Stimulated activated CD4-positive, alpha-beta T cell treated with anti-CD3 and anti-CD28 coated beads, Interleukin-15, amount 100 ng/mL, for 48 hours (primary cell): Measurements from ENCODE around the gene ZNF546.
"Not testable (repeated sequence)": the region's sequence is repeated elsewhere in the genome, so short reads cannot be mapped to it uniquely, and the experiment has no call there.

ENCODE experiments used
- DNase-seq, 2 donors: peaks; one replicate each; pipeline ENCODE4 v3.0.0-alpha.2; 2020; ENCODE audit warnings: low read depth in 2 of 2

ZNF546 gene

GRCh38 chr19:39996811-39997637 is at the start of gene ZNF546:
Gene ZNF546, plus strand, starts transcription at chr19:39997060. Its CDS starts 1,267 bp downstream, at chr19:39998327.
- peak; percentile 87 to 88 for DNase-seq

GRCh38 chr19:39949026-39949747 is 47.7 kb upstream of the ZNF546 start:
- no peak for DNase-seq

GRCh38 chr19:39951065-39951650 is 45.7 kb upstream of the ZNF546 start:
- no peak for DNase-seq

- no peak for DNase-seq
These were observed 45.2 kb upstream of the ZNF546 start for GRCh38 chr19:39951686-39952085.

- no peak for DNase-seq
These were observed 42.9 kb upstream of the ZNF546 start for GRCh38 chr19:39953915-39954314.

- not testable (repeated sequence) for DNase-seq
These were observed 39.0 kb upstream of the ZNF546 start for GRCh38 chr19:39957886-39958285.

- DNase-seq = not testable (repeated sequence)
These were observed 37.9 kb upstream of the ZNF546 start for GRCh38 chr19:39958942-39959341.

- not testable (repeated sequence) for DNase-seq
These were observed 37.5 kb upstream of the ZNF546 start for GRCh38 chr19:39959407-39959806.

- no peak for DNase-seq
These were observed 33.0 kb upstream of the ZNF546 start for GRCh38 chr19:39963898-39964297.

GRCh38 chr19:39966617-39967016 is 30.2 kb upstream of the ZNF546 start:
- no peak for DNase-seq

GRCh38 chr19:39967561-39967960 is 29.3 kb upstream of the ZNF546 start:
- no peak for DNase-seq

GRCh38 chr19:39968789-39969188 is 28.1 kb upstream of the ZNF546 start:
- DNase-seq = no peak

- no peak for DNase-seq
These were observed 27.6 kb upstream of the ZNF546 start for GRCh38 chr19:39969266-39969665.

GRCh38 chr19:39969681-39970424 is 27.0 kb upstream of the ZNF546 start:
- no peak for DNase-seq

GRCh38 chr19:39970425-39970674 is 26.5 kb upstream of the ZNF546 start:
- DNase-seq = no peak

GRCh38 chr19:39970675-39971379 is 26.0 kb upstream of the ZNF546 start, which contains the start of gene PSMC4:
Gene PSMC4, plus strand, starts transcription at chr19:39971165. Its CDS starts 38 bp downstream, at chr19:39971203.
- DNase-seq = peak; percentile 96 to 97

- DNase-seq = no peak
These were observed 25.4 kb upstream of the ZNF546 start for GRCh38 chr19:39971380-39972035.

GRCh38 chr19:39974377-39975155 is 22.3 kb upstream of the ZNF546 start:
- DNase-seq = no peak

GRCh38 chr19:39982883-39983282 is 14.0 kb upstream of the ZNF546 start:
- no peak for DNase-seq

GRCh38 chr19:39983695-39984300 is 13.1 kb upstream of the ZNF546 start:
- no peak for DNase-seq
